Measurements from ENCODE around the gene LFNG. TPM values are rescaled to one million over a fixed set of nuclear protein-coding genes. Genes with fewer than 3 reads are reported as not detected.
A peak's percentile ranks its signal among the peaks of the same experiment; 100 is the strongest.

Gene LFNG
- total and polyA plus RNA-seq, 9 of the 15 experiments (the other 6 are each of a cell fraction or from before 2014, with no cell fraction given): 0.03 to 0.89 (median 0.25) TPM; not detected in 1

DNA sequence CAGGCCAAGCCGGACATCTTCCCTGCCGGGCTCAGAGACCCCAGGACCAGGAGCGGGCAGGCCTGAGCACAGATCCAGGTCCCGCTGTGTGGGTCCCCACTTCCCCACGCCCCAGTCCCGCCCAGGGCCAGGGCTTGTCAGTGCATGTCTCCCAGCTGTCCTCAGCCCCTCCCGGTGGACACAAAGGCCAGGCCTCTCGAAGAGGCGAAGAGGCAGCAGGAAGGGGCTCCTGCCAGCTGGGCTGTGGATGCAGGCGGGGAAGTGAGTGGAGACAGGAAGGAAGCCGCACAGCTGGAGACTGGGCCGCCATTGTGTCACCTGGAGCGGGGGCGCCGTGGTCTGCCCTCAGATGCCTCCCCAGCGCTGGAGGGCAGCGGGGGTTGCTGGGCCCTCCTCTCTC is 48.2 kb upstream of the LFNG start:
- no peak overlapping the region for H3K27ac ChIP-seq (ENCODE audit: extremely low read depth, low read depth, low read length)
- ChIA-PET CTCF (ENCODE audit: low intra/inter-chr PET ratio) (no interaction called here), POLR2A (interaction anchor here (0.6 to 1.9 kb wide), 3 partner anchors 10 to 343 kb away, joined by 3 to 6 read pairs (median 4); no protein-coding TSS in a partner anchor)
- no TSS peak for BruUV-seq (replicated peaks)
- H3K4me3 ChIP-seq: no peak overlapping the region
- peak overlapping the region in 1 of 2 experiments; percentile 64; a peak in 2 of 4 replicates for H3K9ac ChIP-seq (ENCODE audit: insufficient read depth in 1 of 2, low read depth in 2 of 2, low read length in 2 of 2)
- no peaks in the 10 kb centered on the region for H3K9me1 ChIP-seq (ENCODE audit: control insufficient read depth, insufficient read depth, low read length)
- in situ Hi-C loops (cut with MboI) (no loop called here), intact Hi-C loops (cut with micrococcal nuclease) (loop anchor here (10.0 kb wide), 1 partner anchor 193 kb away; no protein-coding TSS in a partner anchor)
- peaks cover 0 to 21% of the 10 kb centered on the region in 2 experiments; a peak in 4 of 5 replicates for H3K27me3 ChIP-seq (ENCODE audit: control insufficient read depth in 2 of 2, insufficient read depth in 2 of 2, low read length in 2 of 2)
- H2AFZ ChIP-seq (ENCODE audit: low read depth, low read length): no peak overlapping the region
- 14% methylated on average over 15 of the region's 17 CpGs for WGBS (ENCODE audit: insufficient coverage, low coverage, missing lambda C conversion rate)
- ATAC-seq (peak; percentile 19), FAIRE-seq (no peak), DNase-seq (ENCODE audit: extremely low read depth in 1 of 4, low spot score in 3 of 4) (no peak)
- peaks cover 6% of the 10 kb centered on the region; the same call in 1 of the 2 replicates for H4K20me1 ChIP-seq (replicated peaks; ENCODE audit: control insufficient read depth, insufficient read depth, low read length)
- H3K4me1 ChIP-seq (replicated peaks in 1 of 2; ENCODE audit: control insufficient read depth in 2 of 2, insufficient read depth in 2 of 2, low read length in 2 of 2): peaks cover 0 to 40% of the 10 kb centered on the region in 2 experiments; a peak in 2 of 5 replicates
- H3K4me2 ChIP-seq (ENCODE audit: insufficient read depth, low read length): no peak overlapping the region
- H3K36me3 ChIP-seq (ENCODE audit: control insufficient read depth, insufficient read depth, low read length): no peaks in the 10 kb centered on the region
- no peaks in the 10 kb centered on the region for H3K79me2 ChIP-seq (ENCODE audit: control insufficient read depth, insufficient read depth, low read length)
- H3K9me3 ChIP-seq (replicated peaks; ENCODE audit: control insufficient read depth, insufficient read depth, low read depth, low read length): no peaks in the 10 kb centered on the region
- no peak for TF ChIP-seq ELF4 (CRISPR knock-in tag; IDR thresholded peaks at IDR 0.05)
- TF ChIP-seq, protein P1, sequence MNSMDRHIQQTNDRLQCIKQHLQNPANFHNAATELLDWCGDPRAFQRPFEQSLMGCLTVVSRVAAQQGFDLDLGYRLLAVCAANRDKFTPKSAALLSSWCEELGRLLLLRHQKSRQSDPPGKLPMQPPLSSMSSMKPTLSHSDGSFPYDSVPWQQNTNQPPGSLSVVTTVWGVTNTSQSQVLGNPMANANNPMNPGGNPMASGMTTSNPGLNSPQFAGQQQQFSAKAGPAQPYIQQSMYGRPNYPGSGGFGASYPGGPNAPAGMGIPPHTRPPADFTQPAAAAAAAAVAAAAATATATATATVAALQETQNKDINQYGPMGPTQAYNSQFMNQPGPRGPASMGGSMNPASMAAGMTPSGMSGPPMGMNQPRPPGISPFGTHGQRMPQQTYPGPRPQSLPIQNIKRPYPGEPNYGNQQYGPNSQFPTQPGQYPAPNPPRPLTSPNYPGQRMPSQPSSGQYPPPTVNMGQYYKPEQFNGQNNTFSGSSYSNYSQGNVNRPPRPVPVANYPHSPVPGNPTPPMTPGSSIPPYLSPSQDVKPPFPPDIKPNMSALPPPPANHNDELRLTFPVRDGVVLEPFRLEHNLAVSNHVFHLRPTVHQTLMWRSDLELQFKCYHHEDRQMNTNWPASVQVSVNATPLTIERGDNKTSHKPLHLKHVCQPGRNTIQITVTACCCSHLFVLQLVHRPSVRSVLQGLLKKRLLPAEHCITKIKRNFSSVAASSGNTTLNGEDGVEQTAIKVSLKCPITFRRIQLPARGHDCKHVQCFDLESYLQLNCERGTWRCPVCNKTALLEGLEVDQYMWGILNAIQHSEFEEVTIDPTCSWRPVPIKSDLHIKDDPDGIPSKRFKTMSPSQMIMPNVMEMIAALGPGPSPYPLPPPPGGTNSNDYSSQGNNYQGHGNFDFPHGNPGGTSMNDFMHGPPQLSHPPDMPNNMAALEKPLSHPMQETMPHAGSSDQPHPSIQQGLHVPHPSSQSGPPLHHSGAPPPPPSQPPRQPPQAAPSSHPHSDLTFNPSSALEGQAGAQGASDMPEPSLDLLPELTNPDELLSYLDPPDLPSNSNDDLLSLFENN (IDR thresholded peaks at IDR 0.05; ENCODE audit: low read depth in 2 of 2, low read length in 2 of 2): no peak
- TF ChIP-seq, protein P2, sequence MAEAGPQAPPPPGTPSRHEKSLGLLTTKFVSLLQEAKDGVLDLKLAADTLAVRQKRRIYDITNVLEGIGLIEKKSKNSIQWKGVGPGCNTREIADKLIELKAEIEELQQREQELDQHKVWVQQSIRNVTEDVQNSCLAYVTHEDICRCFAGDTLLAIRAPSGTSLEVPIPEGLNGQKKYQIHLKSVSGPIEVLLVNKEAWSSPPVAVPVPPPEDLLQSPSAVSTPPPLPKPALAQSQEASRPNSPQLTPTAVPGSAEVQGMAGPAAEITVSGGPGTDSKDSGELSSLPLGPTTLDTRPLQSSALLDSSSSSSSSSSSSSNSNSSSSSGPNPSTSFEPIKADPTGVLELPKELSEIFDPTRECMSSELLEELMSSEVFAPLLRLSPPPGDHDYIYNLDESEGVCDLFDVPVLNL (CRISPR knock-in tag; IDR thresholded peaks at IDR 0.05; ENCODE audit: low read depth): no peak
- peak in 1 of 3 experiments; percentile 66 for TF ChIP-seq YY1 (IDR thresholded peaks at IDR 0.05; ENCODE audit: borderline replicate concordance in 1 of 3, control insufficient read depth in 1 of 3, extremely low read depth in 1 of 3, insufficient read depth in 3 of 3, insufficient read length in 1 of 3, insufficient replicate concordance in 2 of 3, low read depth in 1 of 3, low read length in 2 of 3)
- TF ChIP-seq, protein P3, sequence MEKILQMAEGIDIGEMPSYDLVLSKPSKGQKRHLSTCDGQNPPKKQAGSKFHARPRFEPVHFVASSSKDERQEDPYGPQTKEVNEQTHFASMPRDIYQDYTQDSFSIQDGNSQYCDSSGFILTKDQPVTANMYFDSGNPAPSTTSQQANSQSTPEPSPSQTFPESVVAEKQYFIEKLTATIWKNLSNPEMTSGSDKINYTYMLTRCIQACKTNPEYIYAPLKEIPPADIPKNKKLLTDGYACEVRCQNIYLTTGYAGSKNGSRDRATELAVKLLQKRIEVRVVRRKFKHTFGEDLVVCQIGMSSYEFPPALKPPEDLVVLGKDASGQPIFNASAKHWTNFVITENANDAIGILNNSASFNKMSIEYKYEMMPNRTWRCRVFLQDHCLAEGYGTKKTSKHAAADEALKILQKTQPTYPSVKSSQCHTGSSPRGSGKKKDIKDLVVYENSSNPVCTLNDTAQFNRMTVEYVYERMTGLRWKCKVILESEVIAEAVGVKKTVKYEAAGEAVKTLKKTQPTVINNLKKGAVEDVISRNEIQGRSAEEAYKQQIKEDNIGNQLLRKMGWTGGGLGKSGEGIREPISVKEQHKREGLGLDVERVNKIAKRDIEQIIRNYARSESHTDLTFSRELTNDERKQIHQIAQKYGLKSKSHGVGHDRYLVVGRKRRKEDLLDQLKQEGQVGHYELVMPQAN (IDR thresholded peaks at IDR 0.05; ENCODE audit: borderline replicate concordance): no peak
- TF ChIP-seq POLR2H (tag; IDR thresholded peaks at IDR 0.05; ENCODE audit: low read depth): no peak
- TF ChIP-seq MYBL2 (IDR thresholded peaks at IDR 0.05; ENCODE audit: low read depth): no peak
- TF ChIP-seq MYBL2 (CRISPR knock-in tag; IDR thresholded peaks at IDR 0.05; ENCODE audit: borderline replicate concordance): no peak
- no peak for TF ChIP-seq ZKSCAN3 (CRISPR knock-in tag; IDR thresholded peaks at IDR 0.05)
- TF ChIP-seq, protein P4, sequence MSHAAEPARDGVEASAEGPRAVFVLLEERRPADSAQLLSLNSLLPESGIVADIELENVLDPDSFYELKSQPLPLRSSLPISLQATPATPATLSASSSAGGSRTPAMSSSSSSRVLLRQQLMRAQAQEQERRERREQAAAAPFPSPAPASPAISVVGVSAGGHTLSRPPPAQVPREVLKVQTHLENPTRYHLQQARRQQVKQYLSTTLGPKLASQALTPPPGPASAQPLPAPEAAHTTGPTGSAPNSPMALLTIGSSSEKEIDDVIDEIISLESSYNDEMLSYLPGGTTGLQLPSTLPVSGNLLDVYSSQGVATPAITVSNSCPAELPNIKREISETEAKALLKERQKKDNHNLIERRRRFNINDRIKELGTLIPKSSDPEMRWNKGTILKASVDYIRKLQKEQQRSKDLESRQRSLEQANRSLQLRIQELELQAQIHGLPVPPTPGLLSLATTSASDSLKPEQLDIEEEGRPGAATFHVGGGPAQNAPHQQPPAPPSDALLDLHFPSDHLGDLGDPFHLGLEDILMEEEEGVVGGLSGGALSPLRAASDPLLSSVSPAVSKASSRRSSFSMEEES (CRISPR knock-in tag; IDR thresholded peaks at IDR 0.05): no peak
- TF ChIP-seq ZBTB7A (IDR thresholded peaks at IDR 0.05; ENCODE audit: borderline replicate concordance, control insufficient read depth, low read depth, low read length): 0 out of 2 replicates have a peak, but pooled peaks have one; percentile 58
